GM12878 (cell line): ENCODE data around the gene GNAQ. TPM values are rescaled to one million over a fixed set of nuclear protein-coding genes. Genes with fewer than 3 reads are reported as not detected.
"Not testable (repeated sequence)": the region's sequence is repeated elsewhere in the genome, so short reads cannot be mapped to it uniquely, and the experiment has no call there.

Experiments
- ATAC-seq: fragments of 200-7000 bp; cut with Tn5 transposase; 3 replicates; pipeline ENCODE4 v1.9.1; 2020; ENCODE audit warnings: mild to moderate bottlenecking, moderate library complexity
- BruUV-seq: library from RNA; stranded (reverse); fragments of 400-500 nt; replicated peaks from 2 replicates; lab custom pipeline; 2021; lab: Mats Ljungman, UMichigan
- CTCF ChIA-PET: fragments of 300-600 bp; sonication (Branson Sonifier 250); formaldehyde crosslinking; extraction: SDS; loops from one replicate; lab custom pipeline; 2021; ENCODE audit warnings: inconsistent platforms; lab: Yijun Ruan, JAX
- POLR2A ChIA-PET: fragments of 350-600 bp; formaldehyde crosslinking; extraction: SDS; loops from one replicate; lab custom pipeline; 2021; ENCODE audit warnings: inconsistent platforms; lab: Charles Lee
- RAD21 ChIA-PET: fragments of 300-600 bp; sonication (Branson Sonifier 250); formaldehyde crosslinking; loops from one replicate; lab custom pipeline; 2023; ENCODE audit warnings: antibody characterized with exemption; ENCODE audit not compliant: unreplicated experiment; lab: Charles Lee
- SMC1A ChIA-PET: fragments of 300-600 bp; sonication (Branson Sonifier 250); formaldehyde crosslinking; loops from one replicate; lab custom pipeline; 2023; ENCODE audit not compliant: unreplicated experiment, uncharacterized antibody; lab: Charles Lee
- DNase-seq: peaks from one replicate; pipeline ENCODE4 v3.0.0-alpha.2; 2011; ENCODE audit warnings: low read depth, low spot score
- FAIRE-seq: peaks from 3 replicates; lab custom pipeline; 2011; peaks lifted over from hg19 to GRCh38; lab: Jason Lieb, UNC
- H2AFZ ChIP-seq: 2 replicates; pipeline ENCODE4 v1.6.0; 2011; ENCODE audit warnings: low read depth, low read length, control low read depth; ENCODE audit not compliant: control insufficient read depth
- H3K27ac ChIP-seq: 2 replicates; pipeline ENCODE4 v1.5.1; 2011; ENCODE audit warnings: control low read depth; ENCODE audit not compliant: control insufficient read depth, insufficient read depth
- H3K27me3 ChIP-seq, 2 experiments: replicated peaks in 1 of 2; 2 replicates each; pipeline versions ENCODE4 v1.6.0 to v1.6.1; 2011; ENCODE audit warnings: low read length in 1 of 2; ENCODE audit not compliant: control insufficient read depth in 2 of 2, insufficient read depth in 2 of 2
- H3K36me3 ChIP-seq, 2 experiments: 2 replicates each; pipeline ENCODE4 v1.5.1; 2011; ENCODE audit warnings: low read length in 1 of 2; ENCODE audit not compliant: control insufficient read depth in 2 of 2, insufficient read depth in 2 of 2
- H3K4me1 ChIP-seq: 2 replicates; pipeline ENCODE4 v1.6.1; 2011; ENCODE audit warnings: mild to moderate bottlenecking, low read length, moderate library complexity, mixed read lengths; ENCODE audit not compliant: control insufficient read depth, insufficient read depth
- H3K4me2 ChIP-seq: 2 replicates; pipeline ENCODE4 v1.6.0; 2011; ENCODE audit warnings: control low read depth; ENCODE audit not compliant: control insufficient read depth, insufficient read depth
- H3K4me3 ChIP-seq: fragments of 200-600 bp; sonication (generic); 2 replicates; pipeline ENCODE4 v1.5.1; 2016
- H3K79me2 ChIP-seq: 2 replicates; pipeline ENCODE4 v1.6.0; 2011; ENCODE audit warnings: low read length; ENCODE audit not compliant: control insufficient read depth, insufficient read depth
- H3K9ac ChIP-seq: 2 replicates; pipeline ENCODE4 v1.8.0; 2011; ENCODE audit warnings: low read length, control low read depth, mixed read lengths; ENCODE audit not compliant: control insufficient read depth, insufficient read depth
- H3K9me3 ChIP-seq: replicated peaks from 3 replicates; pipeline ENCODE4 v1.5.1; 2011; ENCODE audit warnings: mild to moderate bottlenecking, low read length; ENCODE audit not compliant: control insufficient read depth, insufficient read depth
- H4K20me1 ChIP-seq: 2 replicates; pipeline ENCODE4 v1.6.0; 2011; ENCODE audit not compliant: control insufficient read depth, insufficient read depth
- RELA ChIP-seq: fragments of 450-650 bp; IDR thresholded peaks from 2 replicates; pipeline ENCODE4 v1.8.0; 2014; ENCODE audit warnings: borderline replicate concordance; ENCODE audit not compliant: partially characterized antibody
- WGBS: methylation state at CpG from one replicate; pipeline ENCODE4 v1.1.6; 2016; ENCODE audit warnings: low lambda C conversion rate; ENCODE audit not compliant: insufficient replicate concordance, insufficient coverage; ENCODE audit errors: missing lambda C conversion rate; 5-methylcytosine and 5-hydroxymethylcytosine counted together
- in situ Hi-C: fragments of 300-500 bp; cut with MboI; formaldehyde crosslinking; loops from 9 replicates; pipeline ENCODE4 v1.14.3; 2018; ENCODE audit warnings: mixed read lengths
- intact Hi-C: fragments of 100-400 bp; cut with micrococcal nuclease; formaldehyde crosslinking; loops from one replicate; pipeline ENCODE4 v1.14.2; 2022; ENCODE audit not compliant: unreplicated experiment
- polyA plus RNA-seq, 11 experiments: library from polyadenylated mRNA; depleted of rRNA in 4 of 11; unstranded in 6 of 11; stranded (reverse) in 5 of 11; fragments of >200 nt; fragmentation: Nextera tagmentation in 4 of 11; fragmentation: Illumina TruSeq in 1 of 11; extraction: Ambion mirVana in 4 of 11; extraction: Trizol in 1 of 11; gene quantifications; 1 replicate in 1 of 11; 2 replicates in 10 of 11; pipeline versions ENCODE4 v1.2.1 to v1.2.3, GENCODE V29; 2011 to 2016; ENCODE audit warnings: inconsistent platforms in 2 of 11, missing spikeins in 2 of 11, low read depth in 1 of 11
- total RNA-seq, 4 experiments: library from RNA; depleted of rRNA in 3 of 4; stranded (reverse); fragments of >200 nt in 3 of 4; fragmentation: Illumina TruSeq in 1 of 4; extraction: Trizol in 1 of 4; gene quantifications; 2 replicates each; pipeline versions ENCODE4 v1.2.1 to v1.2.3, GENCODE V29; 2013 to 2021
- TF ChIP-seq, protein P1 (sequence below): fragments of 450-650 bp; IDR thresholded peaks from 2 replicates; pipeline ENCODE4 v1.6.1; 2016; ENCODE audit warnings: mild to moderate bottlenecking
- TF ChIP-seq, protein P2 (sequence below): fragments of 450-650 bp; IDR thresholded peaks from 2 replicates; pipeline ENCODE4 v1.6.1; 2018; ENCODE audit warnings: mild to moderate bottlenecking, low read depth, moderate library complexity; ENCODE audit not compliant: partially characterized antibody

Gene GNAQ
- total and polyA plus RNA-seq, 10 of the 15 experiments (the other 5 are each of a cell fraction or from before 2014, with no cell fraction given): 0.15 to 47.2 (median 0.49) TPM

DNA sequence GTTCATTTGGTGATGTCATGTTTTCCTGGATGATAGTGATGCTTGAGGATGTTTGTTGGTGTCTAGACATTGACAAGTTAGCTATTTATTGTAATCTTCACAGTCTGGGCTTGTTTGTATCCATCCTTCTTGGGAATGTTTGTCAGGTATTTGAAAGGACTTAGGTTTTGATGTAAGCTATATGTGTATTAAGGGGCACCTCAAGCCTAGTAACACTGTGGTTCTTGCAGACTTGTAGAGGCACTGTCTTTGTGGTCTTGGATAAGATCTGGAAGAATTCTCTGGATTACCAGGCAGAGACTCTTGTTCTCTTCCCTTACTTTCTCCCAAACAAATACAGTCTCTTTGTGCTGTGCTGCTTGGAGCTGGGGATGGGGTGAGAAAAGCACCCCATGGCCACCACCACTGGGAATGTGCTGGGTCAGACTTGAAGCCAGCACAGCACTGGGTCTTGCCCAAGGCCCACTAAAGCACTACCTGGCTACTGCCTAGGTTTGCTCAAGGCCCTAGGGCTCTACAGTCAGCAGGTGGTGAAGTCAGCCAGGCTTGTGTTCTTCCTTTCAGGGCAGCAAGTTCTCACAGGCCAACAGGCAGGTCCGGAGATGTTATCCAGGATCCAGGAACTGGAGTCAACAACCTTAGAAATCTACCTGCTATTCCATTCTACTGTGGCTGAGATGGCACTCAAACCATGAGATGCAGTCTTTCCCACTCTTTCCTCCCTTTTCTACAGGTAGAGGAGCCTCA is 334.2 kb downstream of the GNAQ start (continued):
- TF ChIP-seq, protein P1, sequence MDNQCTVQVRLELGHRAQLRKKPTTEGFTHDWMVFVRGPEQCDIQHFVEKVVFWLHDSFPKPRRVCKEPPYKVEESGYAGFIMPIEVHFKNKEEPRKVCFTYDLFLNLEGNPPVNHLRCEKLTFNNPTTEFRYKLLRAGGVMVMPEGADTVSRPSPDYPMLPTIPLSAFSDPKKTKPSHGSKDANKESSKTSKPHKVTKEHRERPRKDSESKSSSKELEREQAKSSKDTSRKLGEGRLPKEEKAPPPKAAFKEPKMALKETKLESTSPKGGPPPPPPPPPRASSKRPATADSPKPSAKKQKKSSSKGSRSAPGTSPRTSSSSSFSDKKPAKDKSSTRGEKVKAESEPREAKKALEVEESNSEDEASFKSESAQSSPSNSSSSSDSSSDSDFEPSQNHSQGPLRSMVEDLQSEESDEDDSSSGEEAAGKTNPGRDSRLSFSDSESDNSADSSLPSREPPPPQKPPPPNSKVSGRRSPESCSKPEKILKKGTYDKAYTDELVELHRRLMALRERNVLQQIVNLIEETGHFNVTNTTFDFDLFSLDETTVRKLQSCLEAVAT: no peak
- TF ChIP-seq, protein P2, sequence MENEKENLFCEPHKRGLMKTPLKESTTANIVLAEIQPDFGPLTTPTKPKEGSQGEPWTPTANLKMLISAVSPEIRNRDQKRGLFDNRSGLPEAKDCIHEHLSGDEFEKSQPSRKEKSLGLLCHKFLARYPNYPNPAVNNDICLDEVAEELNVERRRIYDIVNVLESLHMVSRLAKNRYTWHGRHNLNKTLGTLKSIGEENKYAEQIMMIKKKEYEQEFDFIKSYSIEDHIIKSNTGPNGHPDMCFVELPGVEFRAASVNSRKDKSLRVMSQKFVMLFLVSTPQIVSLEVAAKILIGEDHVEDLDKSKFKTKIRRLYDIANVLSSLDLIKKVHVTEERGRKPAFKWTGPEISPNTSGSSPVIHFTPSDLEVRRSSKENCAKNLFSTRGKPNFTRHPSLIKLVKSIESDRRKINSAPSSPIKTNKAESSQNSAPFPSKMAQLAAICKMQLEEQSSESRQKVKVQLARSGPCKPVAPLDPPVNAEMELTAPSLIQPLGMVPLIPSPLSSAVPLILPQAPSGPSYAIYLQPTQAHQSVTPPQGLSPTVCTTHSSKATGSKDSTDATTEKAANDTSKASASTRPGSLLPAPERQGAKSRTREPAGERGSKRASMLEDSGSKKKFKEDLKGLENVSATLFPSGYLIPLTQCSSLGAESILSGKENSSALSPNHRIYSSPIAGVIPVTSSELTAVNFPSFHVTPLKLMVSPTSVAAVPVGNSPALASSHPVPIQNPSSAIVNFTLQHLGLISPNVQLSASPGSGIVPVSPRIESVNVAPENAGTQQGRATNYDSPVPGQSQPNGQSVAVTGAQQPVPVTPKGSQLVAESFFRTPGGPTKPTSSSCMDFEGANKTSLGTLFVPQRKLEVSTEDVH: no peak
- no peak for TF ChIP-seq RELA

DNA sequence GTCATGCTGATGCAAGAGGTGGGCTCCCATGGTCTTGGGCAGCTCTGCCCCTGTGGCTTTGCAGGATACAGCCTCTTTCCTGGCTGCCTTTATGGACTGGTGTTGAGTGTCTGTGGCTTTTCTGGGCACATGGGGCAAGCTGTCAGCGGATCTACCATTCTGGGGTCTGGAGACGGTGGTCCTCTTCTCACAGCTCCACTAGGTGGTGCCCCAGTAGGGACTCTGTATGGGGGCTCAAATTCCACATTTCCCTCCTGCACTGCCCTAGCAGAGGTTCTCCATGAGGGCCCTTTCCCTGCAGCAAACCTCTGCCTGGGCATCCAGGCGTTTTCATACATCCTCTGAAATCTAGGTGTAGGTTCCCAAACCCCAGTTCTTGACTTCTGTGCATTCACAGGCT is 340.9 kb downstream of the GNAQ start:
- H4K20me1 ChIP-seq, RAD21 ChIA-PET, FAIRE-seq, BruUV-seq, DNase-seq, SMC1A ChIA-PET, ATAC-seq, H3K27me3 ChIP-seq, H3K36me3 ChIP-seq, H3K4me2 ChIP-seq, intact Hi-C loops, POLR2A ChIA-PET, H2AFZ ChIP-seq, in situ Hi-C loops, H3K27ac ChIP-seq, H3K4me1 ChIP-seq, H3K9ac ChIP-seq, H3K9me3 ChIP-seq, H3K4me3 ChIP-seq, H3K79me2 ChIP-seq: not testable (repeated sequence)
- CTCF ChIA-PET: interaction anchor here (0.7 kb wide), 1 partner anchor 27 kb away, joined by 5 read pairs; no protein-coding TSS in a partner anchor
- 39% methylated on average over 3 of the region's 3 CpGs for WGBS

DNA sequence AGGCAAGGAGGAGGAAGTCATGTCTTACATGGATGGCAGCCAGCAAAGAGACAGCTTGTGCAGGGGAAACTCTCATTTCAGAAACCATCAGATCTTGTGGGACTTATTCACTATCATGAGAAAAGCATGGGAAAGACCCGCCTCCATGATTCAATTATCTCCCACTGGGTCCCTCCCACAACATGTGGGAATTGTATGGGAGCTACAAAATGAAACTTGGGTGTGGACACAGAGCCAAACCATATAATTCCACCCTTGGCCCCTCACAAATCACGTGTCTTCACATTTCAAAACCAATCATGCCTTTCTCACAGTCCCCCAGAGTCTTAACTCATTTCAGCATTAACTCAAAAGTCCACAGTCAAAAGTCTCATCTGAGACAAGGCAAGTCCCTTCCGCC is 341.5 kb downstream of the GNAQ start:
- H3K79me2 ChIP-seq, H3K27me3 ChIP-seq, ATAC-seq, H3K9me3 ChIP-seq, H4K20me1 ChIP-seq, SMC1A ChIA-PET, H3K36me3 ChIP-seq, POLR2A ChIA-PET, BruUV-seq, in situ Hi-C loops, FAIRE-seq, H3K4me2 ChIP-seq, intact Hi-C loops, H3K9ac ChIP-seq, DNase-seq, H3K4me3 ChIP-seq, H2AFZ ChIP-seq, H3K27ac ChIP-seq, H3K4me1 ChIP-seq: not testable (repeated sequence)
- ChIA-PET CTCF (interaction anchor here (0.6 kb wide), 1 partner anchor 152 kb away, joined by 3 read pairs; no protein-coding TSS in a partner anchor), RAD21 (interaction anchor here (1.5 kb wide), 1 partner anchor 62 kb away, joined by 3 read pairs; no protein-coding TSS in a partner anchor)
- 8% methylated on average over 3 of the region's 3 CpGs for WGBS
